ENCODE results near the gene TAF1C.
A peak's percentile ranks its signal among the peaks of the same experiment; 100 is the strongest.

TAF1C gene

GRCh38 chr16:84155771-84156170 is 31.1 kb downstream of the TAF1C start:
- DNase-seq: no peak

- no peak for DNase-seq
Measured at GRCh38 chr16:84155226-84155625, 31.6 kb downstream of the TAF1C start.

- DNase-seq: no peak
Measured at GRCh38 chr16:84153660-84154214, 33.1 kb downstream of the TAF1C start.

GRCh38 chr16:84150926-84151325 is 35.9 kb downstream of the TAF1C start:
- no peak for DNase-seq

GRCh38 chr16:84144859-84145639 is 41.8 kb downstream of the TAF1C start, which contains the start of the genes DNAAF1 and HSDL1:
Gene DNAAF1 (plus strand): TSS chr16:84145308. CDS start chr16:84145441, 133 bp downstream.
Gene HSDL1 (minus strand): TSS chr16:84145177. CDS start chr16:84131321, 13,856 bp downstream.
- peak; percentile 93 for DNase-seq

- peak; percentile 51 for DNase-seq
Measured at GRCh38 chr16:84144209-84144858, 42.5 kb downstream of the TAF1C start.

- no peak for DNase-seq
Measured at GRCh38 chr16:84143784-84144199, 43.1 kb downstream of the TAF1C start.

- DNase-seq: no peak
Measured at GRCh38 chr16:84143081-84143480, 43.8 kb downstream of the TAF1C start.

GRCh38 chr16:84141143-84141670 is 45.6 kb downstream of the TAF1C start:
- DNase-seq: peak; percentile 15

- DNase-seq: no peak
Measured at GRCh38 chr16:84139628-84140258, 47.1 kb downstream of the TAF1C start.

- no peak for DNase-seq
Measured at GRCh38 chr16:84138824-84139627, 47.8 kb downstream of the TAF1C start.

- DNase-seq: no peak
Measured at GRCh38 chr16:84138500-84138823, 48.4 kb downstream of the TAF1C start.

- DNase-seq: no peak
Measured at GRCh38 chr16:84137769-84138357, 49.0 kb downstream of the TAF1C start.

- no peak for DNase-seq
Measured at GRCh38 chr16:84137287-84137686, 49.6 kb downstream of the TAF1C start.

GRCh38 chr16:84136331-84137125 is 50.3 kb downstream of the TAF1C start:
- DNase-seq: no peak

- DNase-seq: no peak
Measured at GRCh38 chr16:84132527-84133285, 54.2 kb downstream of the TAF1C start.

- DNase-seq: no peak
Measured at GRCh38 chr16:84131117-84131516, 55.7 kb downstream of the TAF1C start.
